ENCODE measurements around the gene S1PR1. TPM values are rescaled to one million over a fixed set of nuclear protein-coding genes. Genes with fewer than 3 reads are reported as not detected.

Gene S1PR1
- total RNA-seq, 5 donors from 2014 or later (not counting 1 experiment from before 2014, with no cell fraction given), result 178 to 368 (median 354) TPM

DNA sequence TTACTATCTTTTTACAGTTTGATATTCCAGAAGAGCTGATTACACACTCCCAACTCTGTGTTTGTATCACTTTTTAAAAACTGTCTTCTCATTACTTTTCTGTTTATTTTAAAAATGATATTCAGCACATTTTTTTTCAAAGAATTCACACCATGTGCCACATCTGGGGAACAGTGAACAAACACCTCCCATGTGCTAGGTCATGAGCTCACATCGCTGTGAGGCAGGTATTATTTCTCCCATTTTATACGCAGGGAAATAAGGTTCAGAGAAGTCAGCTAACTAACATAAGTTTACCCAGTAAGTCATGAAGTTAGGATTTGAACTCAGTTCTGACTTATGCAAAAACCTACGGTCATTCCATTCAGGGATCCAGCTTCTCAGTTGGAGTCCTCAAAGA is 44.9 kb downstream of the S1PR1 start:
- 100% methylated on average over 1 of the region's 3 CpGs for WGBS (ENCODE audit: insufficient coverage)
- H3K36me3 ChIP-seq (ENCODE audit: control insufficient read depth in 2 of 2, extremely low read depth in 1 of 2, insufficient read depth in 1 of 2, low read length in 1 of 2), result no peaks in the 10 kb centered on the region
- no peak overlapping the region for H3K4me3 ChIP-seq (ENCODE audit: control insufficient read depth in 1 of 2, extremely low read depth in 1 of 2, low read length in 1 of 2)
- H3K27ac ChIP-seq (ENCODE audit: low read length), result peak overlapping the region; percentile 86
- H3K9me3 Mint-ChIP-seq, result no peaks in the 10 kb centered on the region
- ATAC-seq (replicated peaks in 1 of 4), result no peak
- POLR2A ChIA-PET, result interaction anchor here (0.5 to 1.9 kb wide), 5 partner anchors 26 to 47 kb away, joined by 3 to 8 read pairs (median 5); no protein-coding TSS in a partner anchor
- H3K36me3 Mint-ChIP-seq, result no peaks in the 10 kb centered on the region
- H3K27me3 ChIP-seq (replicated peaks in 1 of 2; ENCODE audit: control insufficient read depth in 2 of 2, extremely low read depth in 1 of 2, insufficient read depth in 2 of 2, low read length in 1 of 2), result no peaks in the 10 kb centered on the region
- CTCF ChIA-PET, result interaction anchor here (0.5 to 1.2 kb wide), 5 partner anchors 19 to 1439 kb away, joined by 3 to 4 read pairs (median 3); no protein-coding TSS in a partner anchor
- peak overlapping the region in 1 of 3 donors; percentile 50 for H3K4me3 Mint-ChIP-seq
- peaks cover 85 to 100% of the 10 kb centered on the region in 2 experiments for H3K4me1 ChIP-seq (ENCODE audit: control insufficient read depth in 1 of 2, extremely low read depth in 1 of 2, insufficient read depth in 2 of 2, low read length in 2 of 2)
- peak overlapping the region; percentile 99 for H3K27ac Mint-ChIP-seq
- H3K27me3 Mint-ChIP-seq, result no peaks in the 10 kb centered on the region
- H3K9me3 ChIP-seq, result no peaks in the 10 kb centered on the region
- H3K4me1 Mint-ChIP-seq, result peaks cover 98 to 99% (median 98%) of the 10 kb centered on the region in 3 donors
- DNase-seq, result no peak

DNA sequence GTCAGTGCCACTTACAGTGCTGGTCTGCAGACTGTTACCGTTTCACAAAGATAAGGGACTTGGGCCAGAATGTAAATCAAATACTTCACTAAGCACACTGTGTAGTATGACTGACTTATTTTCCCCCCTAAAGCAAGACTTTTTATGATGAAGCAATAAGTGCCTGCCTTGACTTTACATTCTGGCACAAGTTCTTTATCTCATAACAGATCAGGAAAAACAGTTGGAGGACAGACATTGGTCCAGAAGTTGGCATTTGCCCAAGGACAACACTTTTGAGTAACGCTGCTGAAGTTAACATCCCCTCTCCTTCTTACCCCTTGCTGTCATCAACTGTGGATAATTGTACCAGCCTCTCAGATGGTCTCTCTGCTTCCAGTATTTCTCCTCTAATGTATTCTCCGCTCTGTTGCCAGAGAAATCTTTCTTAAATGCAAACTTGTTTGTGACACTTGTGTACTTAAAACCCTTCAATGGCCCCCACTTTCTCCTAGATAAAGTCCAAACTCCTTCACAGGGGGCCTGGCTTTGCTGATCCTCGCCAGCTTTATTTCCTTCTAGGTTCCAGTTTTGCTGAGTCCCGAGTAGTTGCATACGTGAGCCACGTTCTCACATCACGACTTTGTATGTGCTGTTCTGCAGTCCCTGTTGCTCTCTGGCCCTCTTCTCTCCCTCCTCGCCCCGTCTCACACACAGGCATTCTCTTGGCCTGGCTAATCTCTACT is 45.7 kb downstream of the S1PR1 start:
- H3K36me3 Mint-ChIP-seq, result no peaks in the 10 kb centered on the region
- Histone ChIP-seq H3K27me3 (replicated peaks in 1 of 2; ENCODE audit: control insufficient read depth in 2 of 2, extremely low read depth in 1 of 2, insufficient read depth in 2 of 2, low read length in 1 of 2) (no peaks in the 10 kb centered on the region), H3K36me3 (ENCODE audit: control insufficient read depth in 2 of 2, extremely low read depth in 1 of 2, insufficient read depth in 1 of 2, low read length in 1 of 2) (no peaks in the 10 kb centered on the region), H3K4me3 (ENCODE audit: control insufficient read depth in 1 of 2, extremely low read depth in 1 of 2, low read length in 1 of 2) (no peak overlapping the region), H3K9me3 (no peaks in the 10 kb centered on the region), H3K4me1 (ENCODE audit: control insufficient read depth in 1 of 2, extremely low read depth in 1 of 2, insufficient read depth in 2 of 2, low read length in 2 of 2) (peaks cover 86 to 98% of the 10 kb centered on the region in 2 experiments), H3K27ac (ENCODE audit: low read length) (peak overlapping the region; percentile 86)
- ATAC-seq (replicated peaks in 1 of 4) (no peak), DNase-seq (no peak)
- ChIA-PET CTCF (interaction anchor here (0.5 to 1.2 kb wide), 4 partner anchors 27 to 1440 kb away, joined by 3 to 4 read pairs (median 3); no protein-coding TSS in a partner anchor), POLR2A (interaction anchor here in 1 of 2 donors (0.6 to 1.0 kb wide), 2 partner anchors 44 to 46 kb away, joined by 3 to 7 read pairs; no protein-coding TSS in a partner anchor)
- H3K4me1 Mint-ChIP-seq, result peaks cover 94 to 96% (median 96%) of the 10 kb centered on the region in 3 donors
- H3K27me3 Mint-ChIP-seq, result no peaks in the 10 kb centered on the region
- H3K27ac Mint-ChIP-seq, result peak overlapping the region; percentile 99
- H3K9me3 Mint-ChIP-seq, result no peaks in the 10 kb centered on the region
- WGBS (ENCODE audit: insufficient coverage), result 97% methylated on average over 5 of the region's 10 CpGs
- H3K4me3 Mint-ChIP-seq, result peak overlapping the region in 1 of 3 donors; percentile 76

DNA sequence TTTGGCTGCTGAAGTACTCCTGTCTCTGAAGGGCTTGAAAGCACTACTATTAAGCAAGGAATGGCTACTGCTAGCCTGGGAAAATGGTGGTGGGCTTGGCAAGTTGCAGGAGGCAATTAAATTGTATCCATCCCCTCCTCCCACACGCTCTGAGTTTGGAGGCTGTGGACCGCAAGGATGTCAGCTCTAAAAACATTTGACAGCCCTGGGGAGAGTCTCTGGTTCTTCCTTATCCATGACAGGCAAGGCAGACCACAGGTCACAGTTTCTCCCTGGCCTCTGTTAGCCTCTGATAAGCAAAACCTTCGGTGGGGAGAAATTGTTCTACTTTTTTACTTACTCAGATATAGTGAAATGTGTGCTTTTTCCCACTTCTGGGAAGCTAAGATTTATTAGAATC is 46.6 kb downstream of the S1PR1 start:
- ChIA-PET POLR2A (interaction anchor here (0.6 to 1.3 kb wide), 7 partner anchors 10 to 384 kb away, joined by 3 to 5 read pairs (median 3); no protein-coding TSS in a partner anchor), CTCF (interaction anchor here (1.1 to 6.4 kb wide), 3 partner anchors 26 to 45 kb away, joined by 3 to 82 read pairs (median 13); no protein-coding TSS in a partner anchor)
- Histone ChIP-seq H3K4me1 (ENCODE audit: control insufficient read depth in 1 of 2, extremely low read depth in 1 of 2, insufficient read depth in 2 of 2, low read length in 2 of 2) (peaks cover 86 to 97% of the 10 kb centered on the region in 2 experiments), H3K27ac (ENCODE audit: low read length) (peak overlapping the region; percentile 86), H3K9me3 (no peaks in the 10 kb centered on the region), H3K36me3 (ENCODE audit: control insufficient read depth in 2 of 2, extremely low read depth in 1 of 2, insufficient read depth in 1 of 2, low read length in 1 of 2) (no peaks in the 10 kb centered on the region), H3K4me3 (ENCODE audit: control insufficient read depth in 1 of 2, extremely low read depth in 1 of 2, low read length in 1 of 2) (peak overlapping the region; percentile 16 to 25), H3K27me3 (replicated peaks in 1 of 2; ENCODE audit: control insufficient read depth in 2 of 2, extremely low read depth in 1 of 2, insufficient read depth in 2 of 2, low read length in 1 of 2) (no peaks in the 10 kb centered on the region)
- Mint-ChIP-seq H3K27me3 (no peaks in the 10 kb centered on the region), H3K9me3 (no peaks in the 10 kb centered on the region), H3K4me3 (peak overlapping the region; percentile 57 to 76 (median 63)), H3K4me1 (peaks cover 95 to 96% (median 95%) of the 10 kb centered on the region in 3 donors), H3K27ac (peak overlapping the region; percentile 99), H3K36me3 (no peaks in the 10 kb centered on the region)
- DNase-seq, result no peak
- no peak for ATAC-seq (replicated peaks in 1 of 4)
- no CpG with 5 or more reads among the region's 3 CpGs for WGBS (ENCODE audit: insufficient coverage)

DNA sequence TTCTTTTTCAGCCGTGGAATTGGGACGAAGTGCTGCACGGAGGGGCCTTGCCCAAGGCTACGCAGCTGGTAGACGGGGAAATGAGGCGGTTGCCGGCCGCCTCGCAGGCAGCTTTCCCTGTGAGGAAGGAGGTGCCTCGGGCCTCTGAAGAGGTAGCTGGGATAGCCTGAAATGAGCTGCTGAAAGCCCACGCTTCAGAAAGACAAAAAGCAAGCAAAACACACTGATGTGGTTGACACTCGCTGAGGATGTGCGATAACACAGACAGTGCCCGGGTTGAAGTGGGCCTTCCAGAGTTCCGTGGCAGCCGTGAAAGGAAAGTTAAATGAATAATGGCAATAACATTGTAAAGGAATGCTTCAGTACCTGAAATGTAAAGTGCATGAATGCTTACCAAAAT is 47.2 kb downstream of the S1PR1 start:
- peak overlapping the region; percentile 57 to 76 (median 63) for H3K4me3 Mint-ChIP-seq
- no peaks in the 10 kb centered on the region for H3K9me3 Mint-ChIP-seq
- WGBS (ENCODE audit: insufficient coverage), result 15% methylated on average over 11 of the region's 16 CpGs
- Histone ChIP-seq H3K27me3 (replicated peaks in 1 of 2; ENCODE audit: control insufficient read depth in 2 of 2, extremely low read depth in 1 of 2, insufficient read depth in 2 of 2, low read length in 1 of 2) (no peaks in the 10 kb centered on the region), H3K36me3 (ENCODE audit: control insufficient read depth in 2 of 2, extremely low read depth in 1 of 2, insufficient read depth in 1 of 2, low read length in 1 of 2) (no peaks in the 10 kb centered on the region), H3K9me3 (no peaks in the 10 kb centered on the region), H3K4me3 (ENCODE audit: control insufficient read depth in 1 of 2, extremely low read depth in 1 of 2, low read length in 1 of 2) (peak overlapping the region; percentile 16 to 25), H3K4me1 (ENCODE audit: control insufficient read depth in 1 of 2, extremely low read depth in 1 of 2, insufficient read depth in 2 of 2, low read length in 2 of 2) (peaks cover 86 to 93% of the 10 kb centered on the region in 2 experiments), H3K27ac (ENCODE audit: low read length) (peak overlapping the region; percentile 86)
- CTCF ChIA-PET, result interaction anchor here (0.6 to 6.4 kb wide), 7 partner anchors 11 to 533 kb away, joined by 3 to 82 read pairs (median 7); no protein-coding TSS in a partner anchor
- DNase-seq (peak; percentile 27 to 76 (median 52)), ATAC-seq (replicated peaks in 1 of 4) (peak; percentile 71 to 83 (median 78))
- no peaks in the 10 kb centered on the region for H3K27me3 Mint-ChIP-seq
- H3K27ac Mint-ChIP-seq, result peak overlapping the region; percentile 99
- POLR2A ChIA-PET, result interaction anchor here (0.6 to 1.3 kb wide), 7 partner anchors 10 to 338 kb away, joined by 3 to 5 read pairs (median 3); no protein-coding TSS in a partner anchor
- peaks cover 95 to 96% (median 95%) of the 10 kb centered on the region in 3 donors for H3K4me1 Mint-ChIP-seq
- no peaks in the 10 kb centered on the region for H3K36me3 Mint-ChIP-seq

DNA sequence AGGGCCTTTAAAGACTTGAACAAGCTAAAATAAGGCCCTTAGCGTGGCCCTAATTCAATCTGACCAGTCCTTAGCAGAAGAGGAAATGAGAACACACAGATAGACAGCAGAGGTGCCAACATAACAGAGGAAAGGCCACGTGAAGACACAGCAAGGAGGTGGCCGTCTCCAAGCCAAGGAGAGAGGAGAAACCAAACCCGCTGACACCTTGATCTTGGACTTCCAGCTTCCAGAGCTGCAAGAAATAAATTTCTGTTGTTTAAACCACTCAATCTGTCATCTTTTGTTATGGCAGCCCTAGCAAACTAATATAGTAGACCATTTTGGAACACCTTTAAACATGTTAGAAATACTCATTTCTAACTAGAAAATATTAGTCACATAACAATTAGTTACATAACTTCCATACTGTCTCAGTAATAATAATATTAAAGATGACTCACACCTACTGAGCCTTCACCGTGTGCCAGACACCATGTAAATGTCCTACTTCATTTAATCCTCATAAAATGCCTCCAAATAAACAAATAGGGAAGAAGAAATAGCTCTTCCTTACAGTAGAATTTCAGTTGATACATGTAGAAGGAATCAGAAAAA is 47.9 kb downstream of the S1PR1 start:
- WGBS (ENCODE audit: insufficient coverage), result 40% methylated on average over 3 of the region's 5 CpGs
- H3K9me3 Mint-ChIP-seq, result no peaks in the 10 kb centered on the region
- peak in 1 of 4 experiments; percentile 7 for ATAC-seq (replicated peaks in 1 of 4)
- peak overlapping the region; percentile 86 for H3K27ac ChIP-seq (ENCODE audit: low read length)
- no peaks in the 10 kb centered on the region for H3K36me3 Mint-ChIP-seq
- H3K4me3 ChIP-seq (ENCODE audit: control insufficient read depth in 1 of 2, extremely low read depth in 1 of 2, low read length in 1 of 2), result no peak overlapping the region
- H3K4me1 ChIP-seq (ENCODE audit: control insufficient read depth in 1 of 2, extremely low read depth in 1 of 2, insufficient read depth in 2 of 2, low read length in 2 of 2), result peaks cover 79 to 86% of the 10 kb centered on the region in 2 experiments
- H3K4me3 Mint-ChIP-seq, result peak overlapping the region; percentile 57 to 76 (median 63)
- no peaks in the 10 kb centered on the region for H3K36me3 ChIP-seq (ENCODE audit: control insufficient read depth in 2 of 2, extremely low read depth in 1 of 2, insufficient read depth in 1 of 2, low read length in 1 of 2)
- CTCF ChIA-PET, result interaction anchor here (0.6 to 6.4 kb wide), 8 partner anchors 10 to 534 kb away, joined by 3 to 82 read pairs (median 6); no protein-coding TSS in a partner anchor
- DNase-seq, result no peak
- POLR2A ChIA-PET, result interaction anchor here (0.6 to 1.3 kb wide), 4 partner anchors 32 to 254 kb away, joined by 3 to 5 read pairs (median 4); no protein-coding TSS in a partner anchor
- peaks cover 90 to 93% (median 92%) of the 10 kb centered on the region in 3 donors for H3K4me1 Mint-ChIP-seq
- no peaks in the 10 kb centered on the region for H3K9me3 ChIP-seq
- H3K27me3 Mint-ChIP-seq, result no peaks in the 10 kb centered on the region
- no peaks in the 10 kb centered on the region for H3K27me3 ChIP-seq (replicated peaks in 1 of 2; ENCODE audit: control insufficient read depth in 2 of 2, extremely low read depth in 1 of 2, insufficient read depth in 2 of 2, low read length in 1 of 2)
- H3K27ac Mint-ChIP-seq, result peak overlapping the region; percentile 99

All from T-cell (primary cell).